HG03354 (cell line): Measurements from ENCODE around the gene EZR.
"Not testable (repeated sequence)": the region's sequence is repeated elsewhere in the genome, so short reads cannot be mapped to it uniquely, and the experiment has no call there.

Experiments used
- ATAC-seq: cut with Tn5 transposase; IDR thresholded peaks from one replicate; pipeline ENCODE4 v1.9.1; 2021; ENCODE audit warnings: mild to moderate bottlenecking; ENCODE audit not compliant: unreplicated experiment, poor library complexity, severe bottlenecking

EZR gene

GRCh38 chr6:158801655-158802294 is 17.4 kb downstream of the EZR start:
- ATAC-seq: no peak

GRCh38 chr6:158799051-158799792 is 19.9 kb downstream of the EZR start:
- no peak for ATAC-seq

GRCh38 chr6:158798311-158798710 is 20.9 kb downstream of the EZR start:
- no peak for ATAC-seq

DNA sequence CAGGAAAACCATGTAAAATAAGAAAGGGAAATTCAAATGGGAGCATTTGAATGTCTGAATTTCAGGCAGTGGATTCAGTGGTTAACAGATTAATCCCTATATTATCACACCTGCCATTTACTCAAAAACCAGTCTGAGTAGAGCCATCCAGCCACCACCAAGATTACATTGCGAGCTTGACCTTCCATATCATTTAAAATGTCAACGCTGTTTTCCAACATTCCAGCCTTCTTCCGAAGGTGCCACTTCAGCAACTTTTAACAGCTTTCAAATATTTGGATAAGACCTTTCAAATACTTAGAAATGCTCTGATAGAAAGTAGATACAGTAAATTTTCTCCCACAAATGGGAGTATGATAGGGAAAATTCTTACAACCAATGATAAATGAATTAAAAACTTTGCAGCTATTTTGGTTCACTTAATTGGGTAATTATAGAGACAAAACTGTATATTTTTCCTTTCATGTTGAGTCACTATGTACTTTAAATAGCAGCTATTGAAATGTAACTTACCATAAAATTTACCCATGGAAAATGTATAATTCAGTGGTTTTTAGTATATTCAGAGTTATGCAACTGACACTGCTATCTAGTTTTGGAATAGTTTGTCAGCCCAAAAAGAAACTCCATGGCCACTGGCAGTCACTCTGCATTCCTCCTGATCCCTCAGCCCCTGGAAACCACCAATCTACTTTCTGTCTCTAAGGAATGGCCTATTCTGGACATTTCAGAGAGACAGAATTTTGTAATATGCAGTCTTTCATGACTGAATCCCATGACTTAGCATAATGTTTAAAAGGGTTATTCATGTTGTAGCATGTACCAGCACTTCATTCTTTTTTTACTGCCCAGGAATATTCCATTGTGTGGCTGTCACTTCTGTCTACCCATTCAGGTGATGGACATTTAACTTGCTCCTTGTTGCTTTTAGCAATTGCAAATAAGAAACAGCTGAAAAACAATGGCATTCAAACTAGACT is 21.5 kb downstream of the EZR start:
- ATAC-seq: no peak

- no peak for ATAC-seq
Measured at GRCh38 chr6:158796353-158796752, 22.8 kb downstream of the EZR start.

- no peak for ATAC-seq
Measured at GRCh38 chr6:158795516-158795915, 23.7 kb downstream of the EZR start.

GRCh38 chr6:158793432-158793831 is 25.7 kb downstream of the EZR start:
- ATAC-seq: peak; percentile 62

GRCh38 chr6:158792505-158792904 is 26.7 kb downstream of the EZR start:
- not testable (repeated sequence) for ATAC-seq

GRCh38 chr6:158791274-158791855 is 27.8 kb downstream of the EZR start:
- no peak for ATAC-seq

DNA sequence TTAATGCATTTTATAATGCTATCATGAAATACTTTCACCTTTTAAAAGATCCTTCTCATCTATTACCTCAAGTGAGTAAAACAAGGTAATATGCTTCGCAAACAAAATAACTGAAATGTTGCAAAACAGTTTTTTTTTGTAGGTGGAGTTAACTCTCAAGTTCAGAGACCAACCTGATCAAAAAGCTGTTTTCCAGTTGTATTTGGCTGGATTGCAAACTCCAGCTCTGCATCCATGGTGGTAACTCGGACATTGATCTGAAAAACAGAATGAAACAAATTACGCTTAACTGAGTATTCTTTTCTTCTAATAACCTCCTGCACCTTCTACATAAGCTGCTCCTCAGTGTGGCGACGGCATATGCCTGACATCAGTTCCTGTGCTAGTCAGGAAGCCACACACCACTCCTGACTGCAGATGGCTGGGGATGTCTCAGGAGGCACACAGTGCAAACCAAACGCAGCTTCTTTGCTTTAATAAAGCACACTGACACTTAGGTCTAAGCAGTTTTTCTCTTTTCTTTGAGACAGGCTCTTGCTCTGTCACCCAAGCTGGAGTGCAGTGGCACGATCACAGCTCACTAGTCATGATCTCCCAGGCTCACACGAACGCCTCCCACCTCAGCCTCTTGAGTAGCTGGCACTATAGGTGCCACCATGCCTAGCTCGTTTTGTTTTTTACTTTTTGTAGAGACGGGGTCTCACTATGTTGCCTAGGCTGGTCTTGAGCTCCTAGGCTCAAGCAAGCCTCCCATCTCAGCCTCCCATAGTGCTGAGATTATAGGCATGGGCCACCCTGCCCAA is 29.9 kb downstream of the EZR start:
- ATAC-seq: no peak

DNA sequence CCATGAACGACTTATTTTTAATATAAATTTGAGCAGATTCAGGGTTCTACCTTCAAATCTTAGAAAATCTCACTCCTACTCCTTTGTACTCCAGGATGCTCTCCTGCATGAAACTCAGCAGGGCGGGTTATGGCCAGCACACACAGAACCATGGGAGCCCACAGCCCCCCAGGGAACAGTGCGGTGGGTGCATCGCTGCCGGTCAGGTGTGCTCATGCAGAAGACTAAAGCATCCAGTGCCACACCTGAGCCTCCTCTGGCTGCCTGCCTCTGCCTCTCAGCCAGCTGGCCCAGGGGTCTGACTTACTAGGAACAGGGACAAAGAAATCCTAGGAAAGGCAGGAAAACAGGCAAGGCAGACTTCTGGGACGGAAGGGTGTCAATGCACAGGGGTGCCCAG is 31.8 kb downstream of the EZR start:
- ATAC-seq: no peak

DNA sequence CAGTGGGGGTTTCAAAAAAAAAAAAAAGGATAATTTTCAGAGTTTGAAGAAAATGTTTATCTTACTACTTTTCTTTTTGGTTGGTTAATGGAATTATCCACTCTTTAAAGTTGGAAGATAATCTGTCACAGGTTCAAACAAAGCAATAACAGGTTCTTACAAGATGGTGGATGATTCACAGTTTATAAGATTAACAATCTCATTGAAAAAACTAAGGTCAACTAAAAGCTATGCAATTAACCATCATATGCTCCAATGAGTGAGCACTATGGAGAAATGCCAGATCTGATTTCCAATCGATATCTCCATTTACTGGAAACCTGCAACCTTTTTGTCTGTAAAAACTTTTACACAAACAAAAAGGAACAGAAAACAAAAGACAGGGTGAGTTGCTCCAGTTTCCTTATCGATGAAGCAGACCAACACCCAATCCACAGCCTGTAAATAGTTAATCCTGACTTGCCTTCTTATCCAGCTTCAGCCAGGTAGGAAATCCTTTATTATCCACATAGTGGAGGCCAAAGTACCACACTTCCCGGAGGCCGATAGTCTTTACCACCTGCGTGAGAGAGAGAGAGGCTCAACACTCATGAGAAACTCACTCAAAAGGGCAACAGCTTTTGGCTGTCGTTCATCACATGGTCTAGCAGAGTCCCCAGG is 32.4 kb downstream of the EZR start:
- ATAC-seq: no peak

DNA sequence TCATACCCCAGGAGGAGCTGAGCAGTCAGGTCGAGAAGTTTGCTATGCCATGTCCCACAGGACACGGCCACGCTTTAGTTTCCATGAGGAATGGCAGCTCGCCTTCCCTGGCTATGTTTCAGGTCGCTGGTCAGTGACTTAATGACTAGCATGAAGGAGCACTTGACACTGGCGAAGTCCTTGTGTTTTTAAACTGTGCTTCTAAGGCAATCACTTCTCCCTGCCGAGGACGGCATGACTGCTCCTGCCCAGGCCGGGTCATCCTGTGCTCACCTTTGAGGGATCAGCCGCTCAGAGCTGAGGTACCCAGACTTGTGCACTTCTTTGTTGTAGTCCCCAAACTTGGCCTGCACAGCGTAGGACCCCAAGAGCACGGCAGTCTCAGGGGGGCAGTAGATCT is 34.1 kb downstream of the EZR start:
- ATAC-seq: no peak

DNA sequence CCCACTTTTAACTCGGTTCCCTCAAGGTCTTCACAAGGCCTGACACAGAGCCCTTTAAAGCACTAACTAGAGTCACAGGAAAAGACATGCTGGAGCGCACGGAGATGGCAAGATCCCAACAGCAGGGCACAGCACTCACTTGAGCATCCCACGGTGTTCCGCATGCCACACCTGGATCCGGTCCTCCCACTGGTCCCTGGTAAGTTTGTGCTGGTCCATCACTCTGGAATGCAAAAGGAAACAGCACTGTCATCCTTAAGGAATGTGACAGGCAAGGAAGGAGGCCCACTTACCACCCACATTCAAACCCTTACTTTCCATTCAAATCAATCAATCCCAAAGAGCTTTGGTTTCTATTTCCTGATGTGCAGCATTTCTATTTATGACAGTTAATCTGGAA is 34.7 kb downstream of the EZR start:
- ATAC-seq: no peak

- ATAC-seq: no peak
Measured at GRCh38 chr6:158783851-158784250, 35.3 kb downstream of the EZR start.

GRCh38 chr6:158783167-158783450 is 36.1 kb downstream of the EZR start:
- no peak for ATAC-seq

DNA sequence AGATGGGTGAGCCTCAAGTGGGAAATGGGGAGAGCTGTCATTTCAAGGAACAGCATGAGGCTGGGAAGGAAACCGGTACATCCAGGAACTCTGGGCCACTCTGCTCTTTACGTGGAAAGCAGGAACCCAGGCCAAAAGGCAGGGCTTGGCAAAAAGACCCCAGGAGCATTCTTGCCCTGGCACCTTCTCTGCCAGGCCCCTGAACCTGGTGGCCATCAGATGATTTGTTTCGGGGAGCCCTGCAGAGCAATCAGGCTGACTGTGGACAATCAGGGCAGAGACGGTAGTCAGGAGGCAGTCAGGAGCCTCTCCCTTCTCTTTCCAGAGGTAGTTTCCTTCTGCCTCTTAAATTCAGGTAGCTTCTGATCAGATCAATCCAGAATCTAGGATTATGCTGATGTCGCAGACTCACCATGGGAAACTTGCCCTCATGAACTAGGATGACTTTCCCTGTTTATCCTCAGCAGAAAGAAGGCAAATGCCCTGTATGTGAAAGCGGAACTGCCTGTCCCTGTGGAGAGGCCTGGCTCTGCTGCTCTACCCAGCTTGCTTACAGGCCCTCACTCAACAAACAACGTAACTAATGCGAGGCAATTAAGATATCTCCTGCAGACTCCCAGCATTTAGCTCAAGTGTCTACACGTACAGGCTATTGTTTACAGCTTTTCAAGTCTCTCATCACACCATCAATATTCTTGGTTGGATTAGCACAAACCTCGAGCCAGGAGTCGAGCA is 36.6 kb downstream of the EZR start:
- ATAC-seq: no peak

GRCh38 chr6:158781692-158782373 is 37.3 kb downstream of the EZR start:
- ATAC-seq: no peak
